Small intestine (tissue), 7 donors: ENCODE measurements around the gene RERE. TPM values are rescaled to one million over a fixed set of nuclear protein-coding genes. Genes with fewer than 3 reads are reported as not detected.

Source experiments
- DNase-seq, 2 donors: peaks; one replicate each; pipeline versions ENCODE4 v3.0.0 to v3.0.0-alpha.2; 2013
- FAIRE-seq: peaks from 2 replicates; lab custom pipeline; 2012; peaks lifted over from hg19 to GRCh38; lab: Jason Lieb, UNC
- H3K27ac ChIP-seq, 3 donors: one replicate each; pipeline ENCODE4 v1.5.1; 2013; ENCODE audit warnings: low read length in 2 of 3, mild to moderate bottlenecking in 2 of 3, control low read depth in 1 of 3, inconsistent platforms in 1 of 3, low read depth in 1 of 3, moderate library complexity in 1 of 3
- H3K27me3 ChIP-seq, 3 donors: one replicate each; pipeline ENCODE4 v1.6.1; 2013; ENCODE audit warnings: low read length in 3 of 3, inconsistent platforms in 1 of 3; ENCODE audit not compliant: control insufficient read depth in 3 of 3, insufficient read depth in 3 of 3
- H3K36me3 ChIP-seq, 3 donors: one replicate each; pipeline ENCODE4 v1.6.1; 2013; ENCODE audit warnings: low read length in 3 of 3, inconsistent platforms in 1 of 3, low read depth in 1 of 3, mild to moderate bottlenecking in 1 of 3, moderate library complexity in 1 of 3; ENCODE audit not compliant: control insufficient read depth in 3 of 3, insufficient read depth in 2 of 3
- H3K4me1 ChIP-seq, 3 donors: one replicate each; pipeline ENCODE4 v1.6.1; 2013; ENCODE audit warnings: low read length in 2 of 3, inconsistent platforms in 1 of 3, low read depth in 1 of 3, mild to moderate bottlenecking in 1 of 3, moderate library complexity in 1 of 3; ENCODE audit not compliant: control insufficient read depth in 3 of 3, insufficient read depth in 2 of 3
- H3K4me3 ChIP-seq, 3 donors: one replicate each; pipeline ENCODE4 v1.5.1; 2013; ENCODE audit warnings: low read length in 3 of 3, control low read depth in 1 of 3, inconsistent platforms in 1 of 3, low read depth in 1 of 3, mild to moderate bottlenecking in 1 of 3, moderate library complexity in 1 of 3
- H3K9me3 ChIP-seq, 2 donors: one replicate each; pipeline ENCODE4 v1.6.1; 2013; ENCODE audit warnings: low read depth in 1 of 2, low read length in 1 of 2; ENCODE audit not compliant: control insufficient read depth in 2 of 2, insufficient read depth in 1 of 2
- WGBS, 3 donors: extraction: QIAGEN DNeasy Blood & Tissue Kit; methylation state at CpG; one replicate each; pipeline ENCODE4 v1.1.7; 2013; 5-methylcytosine and 5-hydroxymethylcytosine counted together
- polyA plus RNA-seq, 4 donors: library from polyadenylated mRNA; stranded (reverse) in 3 of 4; unstranded in 1 of 4; fragments of 200-250 nt in 3 of 4; fragments of 120-200 nt in 1 of 4; gene quantifications; one replicate each; pipeline versions ENCODE4 v1.2.1 to v1.2.3, GENCODE V29; 2013
- donor health status: healthy with polysubstance abuse.
- donor health status: control.
- donor health status: control.
- donor health status: Bipolar disorder and iron deficiency.
- donor health status: healthy.

The RERE gene
- polyA plus RNA-seq, 4 donors, result 19.5 to 66.8 (median 25.8) TPM

DNA sequence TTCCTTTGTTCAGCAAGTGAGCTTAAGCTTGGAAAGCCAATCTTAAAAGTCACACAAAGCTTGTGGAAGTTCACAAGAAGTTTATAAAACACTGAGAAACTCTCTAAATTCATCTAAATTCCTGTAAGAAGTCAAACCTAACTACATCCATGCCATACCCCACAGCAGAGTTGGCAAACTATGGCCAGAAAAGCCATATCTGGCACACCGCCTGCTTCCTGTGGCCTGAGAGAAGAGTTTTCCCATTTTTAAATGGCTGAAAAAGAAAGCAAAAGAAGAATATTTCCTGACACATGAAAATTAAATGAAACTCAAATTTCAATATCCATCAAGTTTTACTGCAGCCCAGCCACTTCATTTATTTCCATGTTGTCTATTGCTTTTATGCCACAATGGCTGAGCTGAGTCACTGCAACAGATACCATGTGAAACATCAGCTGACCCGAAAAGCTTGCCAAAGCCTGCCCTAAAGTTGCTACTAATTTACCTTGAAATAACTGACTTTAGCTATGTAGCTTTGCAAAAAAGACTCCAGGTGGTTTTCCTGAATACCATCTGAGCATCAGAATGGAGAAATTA, 262.4 kb downstream of the RERE start:
- peaks cover 0 to 23% (median 0%) of the 10 kb centered on the region in 3 donors for H3K4me1 ChIP-seq
- no peak overlapping the region for H3K27ac ChIP-seq
- peaks cover 0 to 13% (median 0%) of the 10 kb centered on the region in 3 donors for H3K36me3 ChIP-seq
- H3K9me3 ChIP-seq, result no peaks in the 10 kb centered on the region
- WGBS, 3 donors, result 84 to 92% (median 91%) methylated on average over 2 of the region's 2 CpGs
- no peak for DNase-seq
- H3K27me3 ChIP-seq, result no peaks in the 10 kb centered on the region
- no peak overlapping the region for H3K4me3 ChIP-seq
- no peak for FAIRE-seq

DNA sequence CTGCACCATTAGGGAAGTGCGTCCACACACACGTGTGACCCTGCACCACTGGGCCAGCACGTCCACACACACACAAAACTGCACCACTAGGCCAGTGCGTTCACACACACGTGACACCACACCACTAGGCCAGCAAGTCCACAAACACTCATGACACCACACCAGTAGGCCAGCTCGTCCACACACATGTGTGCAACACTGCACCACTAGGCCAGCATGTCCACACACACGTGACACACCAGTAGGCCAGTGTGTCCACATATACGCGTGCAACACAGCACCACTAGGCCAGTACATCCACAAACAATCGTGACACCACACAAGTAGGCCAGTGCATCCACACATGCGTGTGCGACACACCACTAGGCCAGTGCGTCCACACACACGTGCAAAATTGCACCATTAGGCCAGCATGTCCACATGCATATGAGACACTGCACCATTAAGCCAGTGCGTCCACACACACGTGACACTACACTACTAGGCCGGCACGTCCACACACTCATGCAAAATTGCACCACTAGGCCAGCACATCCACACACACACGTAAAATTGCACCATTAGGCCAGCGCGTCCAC, 264.5 kb downstream of the RERE start:
- H3K36me3 ChIP-seq, result peaks cover 0 to 11% (median 0%) of the 10 kb centered on the region in 3 donors
- DNase-seq (no peak), FAIRE-seq (no peak)
- H3K27ac ChIP-seq, result peak overlapping the region in 1 of 3 donors; percentile 88
- peaks cover 0 to 28% (median 0%) of the 10 kb centered on the region in 3 donors for H3K4me1 ChIP-seq
- no peak overlapping the region for H3K4me3 ChIP-seq
- 96 to 97% (median 96%) methylated on average over 21 of the region's 21 CpGs for WGBS, 3 donors
- no peaks in the 10 kb centered on the region for H3K9me3 ChIP-seq
- no peaks in the 10 kb centered on the region for H3K27me3 ChIP-seq

DNA sequence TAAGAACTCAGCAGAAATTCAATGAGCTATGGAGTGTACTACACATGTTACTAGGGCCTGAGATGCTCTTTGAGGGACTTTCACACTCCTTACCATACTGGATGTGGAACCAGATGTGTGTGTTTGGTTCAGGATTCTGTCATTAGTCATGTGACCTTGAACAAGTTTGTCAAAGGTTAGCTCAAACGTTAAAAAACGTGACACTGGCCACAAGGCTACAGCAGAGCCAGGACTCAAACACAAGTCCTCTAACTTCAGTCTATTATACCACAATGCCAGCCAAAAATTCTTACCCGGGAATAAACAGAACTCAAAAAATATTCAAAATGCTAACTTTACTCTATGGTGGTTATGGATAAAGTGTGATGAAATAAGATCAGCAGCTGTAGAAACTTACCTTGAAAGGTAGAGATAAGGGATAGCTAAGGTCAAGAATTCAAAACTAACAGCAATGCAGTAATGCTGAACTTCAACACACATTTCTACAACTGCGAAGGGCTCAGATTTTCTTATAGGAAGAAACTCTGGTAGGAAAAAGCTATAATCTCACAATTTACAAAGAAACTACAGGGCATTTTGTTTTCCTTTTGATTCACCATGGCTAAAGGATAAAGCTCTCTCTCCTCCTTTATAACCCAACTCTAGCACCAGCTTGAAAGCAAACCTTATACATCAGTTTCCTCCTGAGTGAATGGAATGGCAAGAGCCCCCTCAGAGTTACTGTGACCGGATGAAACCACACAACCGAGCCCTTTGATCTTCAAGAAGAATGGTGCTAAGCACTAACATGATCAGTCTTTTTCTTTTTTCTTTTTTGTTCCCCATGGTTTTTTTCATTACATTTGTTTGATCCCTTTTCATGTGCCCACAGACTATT, 265.6 kb downstream of the RERE start:
- no peak for FAIRE-seq
- H3K27me3 ChIP-seq, result no peaks in the 10 kb centered on the region
- H3K9me3 ChIP-seq, result no peaks in the 10 kb centered on the region
- H3K36me3 ChIP-seq, result peaks cover 0 to 9% (median 0%) of the 10 kb centered on the region in 3 donors
- no peak overlapping the region for H3K4me3 ChIP-seq
- 36 to 51% (median 50%) methylated on average over 6 of the region's 6 CpGs for WGBS, 3 donors
- peak overlapping the region in 1 of 3 donors; percentile 88 for H3K27ac ChIP-seq
- DNase-seq, result peak; percentile 47 to 67
- peaks cover 0 to 34% (median 0%) of the 10 kb centered on the region in 3 donors for H3K4me1 ChIP-seq

DNA sequence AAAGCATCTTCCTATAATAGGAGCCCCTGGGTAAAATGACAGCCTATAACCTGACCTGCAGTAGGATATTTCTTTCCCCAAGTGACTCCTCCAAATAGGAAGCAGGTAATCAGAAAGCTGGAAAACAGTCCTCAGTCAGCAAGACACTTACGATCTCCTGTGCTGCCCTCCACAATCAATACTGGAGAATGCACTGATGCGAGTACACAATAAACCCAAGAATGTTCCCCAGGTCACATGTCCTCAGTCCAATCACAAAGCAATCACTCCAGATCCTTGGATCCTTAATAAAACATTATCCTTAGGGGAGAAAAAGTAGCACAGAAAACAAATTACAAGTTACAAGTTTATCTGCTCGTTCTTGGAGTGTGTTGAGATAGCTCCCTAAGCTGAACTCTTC, 266.4 kb downstream of the RERE start:
- Histone ChIP-seq H3K4me1 (peaks cover 0 to 34% (median 0%) of the 10 kb centered on the region in 3 donors), H3K9me3 (no peaks in the 10 kb centered on the region), H3K27me3 (no peaks in the 10 kb centered on the region), H3K4me3 (no peak overlapping the region), H3K36me3 (peaks cover 0 to 9% (median 0%) of the 10 kb centered on the region in 3 donors), H3K27ac (peak overlapping the region in 1 of 3 donors; percentile 88)
- no peak for FAIRE-seq
- WGBS, 3 donors, result 78 to 89% (median 87%) methylated on average over 3 of the region's 3 CpGs
- peak in 1 of 2 donors; percentile 34 for DNase-seq

DNA sequence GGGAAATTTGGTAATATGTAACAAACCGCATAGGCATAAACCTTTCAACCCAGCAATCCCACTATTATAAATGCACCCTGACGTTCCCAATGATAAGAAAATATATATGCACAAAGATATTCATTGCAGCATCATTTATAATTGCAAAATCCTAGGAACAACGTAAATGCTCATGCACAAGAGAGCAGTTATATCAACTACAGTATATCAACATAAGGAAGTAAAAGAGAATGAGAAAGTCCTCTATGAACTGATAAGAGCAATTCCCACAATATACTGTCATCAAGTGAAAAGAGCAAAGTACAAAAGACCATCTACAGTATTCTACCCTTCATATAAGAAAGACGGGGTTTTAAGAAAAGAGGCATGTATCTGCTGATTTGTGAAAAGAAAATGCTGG, 269.6 kb downstream of the RERE start:
- Histone ChIP-seq H3K36me3 (peaks cover 0 to 13% (median 0%) of the 10 kb centered on the region in 3 donors), H3K4me1 (peaks cover 0 to 31% (median 0%) of the 10 kb centered on the region in 3 donors), H3K4me3 (no peak overlapping the region), H3K27ac (peak overlapping the region in 1 of 3 donors; percentile 29), H3K27me3 (no peaks in the 10 kb centered on the region), H3K9me3 (no peaks in the 10 kb centered on the region)
- 26 to 63% (median 42%) methylated on average over 4 of the region's 4 CpGs for WGBS, 3 donors
- FAIRE-seq (no peak), DNase-seq (peak; percentile 37 to 70)

DNA sequence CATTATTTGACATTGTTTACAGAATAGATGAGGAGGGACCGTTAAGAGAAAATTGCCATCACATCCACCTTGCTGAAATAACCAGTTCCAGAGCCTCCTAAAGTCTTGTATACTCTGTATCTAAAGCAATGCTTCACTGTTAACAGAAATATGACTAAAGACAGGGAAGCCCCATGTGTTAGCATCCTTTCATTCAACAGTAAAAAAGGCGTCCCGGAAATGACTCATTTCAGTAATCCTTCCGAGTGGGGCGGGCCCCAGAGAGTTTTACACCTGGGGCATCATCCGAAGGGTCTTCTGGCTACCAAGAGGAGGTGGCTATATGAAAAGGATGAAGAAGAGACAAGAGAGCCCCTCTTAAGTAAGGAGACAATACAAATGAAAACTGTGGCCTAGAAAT, 272.4 kb downstream of the RERE start:
- WGBS, 3 donors, result 73 to 94% (median 93%) methylated on average over 6 of the region's 6 CpGs
- DNase-seq (no peak), FAIRE-seq (no peak)
- Histone ChIP-seq H3K36me3 (peaks cover 0 to 12% (median 0%) of the 10 kb centered on the region in 3 donors), H3K9me3 (no peaks in the 10 kb centered on the region), H3K27ac (no peak overlapping the region), H3K4me3 (no peak overlapping the region), H3K4me1 (peaks cover 0 to 27% (median 2%) of the 10 kb centered on the region in 3 donors), H3K27me3 (no peaks in the 10 kb centered on the region)

DNA sequence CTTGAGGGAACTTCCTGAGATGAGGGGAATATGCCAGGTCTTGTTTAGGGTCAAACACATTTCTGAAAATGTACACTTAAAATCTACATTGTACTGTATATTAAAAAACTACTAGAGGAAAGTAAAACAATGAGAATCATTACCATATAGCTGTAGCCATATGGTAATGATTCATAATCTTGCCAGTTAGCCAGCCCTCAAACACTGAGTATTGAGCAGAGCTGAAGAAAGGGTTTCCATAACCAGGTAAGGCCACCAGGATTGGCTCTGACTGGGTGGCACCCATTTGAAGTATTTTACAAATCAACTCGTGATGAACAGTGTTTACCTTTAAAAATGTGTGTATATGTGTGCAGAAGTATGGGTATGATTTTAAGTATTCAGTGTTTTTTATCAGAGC, 272.8 kb downstream of the RERE start:
- H3K36me3 ChIP-seq, result peaks cover 0 to 14% (median 0%) of the 10 kb centered on the region in 3 donors
- peaks cover 0 to 27% (median 2%) of the 10 kb centered on the region in 3 donors for H3K4me1 ChIP-seq
- no peak overlapping the region for H3K4me3 ChIP-seq
- no peak for FAIRE-seq
- H3K27ac ChIP-seq, result no peak overlapping the region
- no peaks in the 10 kb centered on the region for H3K27me3 ChIP-seq
- H3K9me3 ChIP-seq, result no peaks in the 10 kb centered on the region
- WGBS, 3 donors, result 72 to 85% (median 78%) methylated on average over 1 of the region's 1 CpG
- no peak for DNase-seq

DNA sequence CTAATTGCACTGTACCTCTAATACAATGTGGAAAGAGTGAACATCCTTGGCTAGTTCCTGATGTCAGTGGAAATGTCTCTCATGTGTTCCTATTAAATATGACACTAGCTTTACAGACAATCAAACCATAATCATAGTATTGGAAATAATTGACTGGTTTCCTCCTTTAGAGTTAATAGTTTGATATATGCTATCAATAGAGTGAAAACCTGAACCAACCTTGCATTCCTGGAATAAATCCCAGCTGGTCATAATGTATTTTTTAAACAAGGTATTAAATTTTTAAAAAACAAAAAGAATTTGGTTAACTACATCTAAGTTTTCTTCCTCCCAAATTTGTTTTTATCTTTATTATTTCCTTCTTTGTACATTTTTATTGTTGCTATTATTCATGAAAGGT, 273.5 kb downstream of the RERE start:
- DNase-seq (no peak), FAIRE-seq (no peak)

More for the DNA sequence above, 273.5 kb downstream of the RERE start:
- Histone ChIP-seq H3K9me3 (no peaks in the 10 kb centered on the region), H3K36me3 (peaks cover 0 to 19% (median 0%) of the 10 kb centered on the region in 3 donors), H3K27ac (no peak overlapping the region), H3K27me3 (no peaks in the 10 kb centered on the region), H3K4me1 (peaks cover 0 to 24% (median 2%) of the 10 kb centered on the region in 3 donors), H3K4me3 (no peak overlapping the region)
